ENCODE data around the gene GLS. TPM values are rescaled to one million over a fixed set of nuclear protein-coding genes. Genes with fewer than 3 reads are reported as not detected.

GLS gene
- total RNA-seq, result 149 and 287 TPM in 2 replicates

GRCh38 chr2:190880378-190881083 is at the start of gene GLS:
TSS of gene GLS (plus strand) at chr2:190880821. CDS start at chr2:190881085, 264 bp downstream.

GRCh38 chr2:191013932-191014652 is 133.5 kb downstream of the GLS start, which contains the start of gene STAT1:
TSS of gene STAT1 (minus strand) at chr2:191014171. CDS start at chr2:191010003, 4,168 bp downstream.

Other genes with a start within 250 kb of the GLS start
- 29.4 and 43.2 TPM in 2 replicates for gene NAB1, start 231.7 kb upstream of the GLS start, total RNA-seq
- 36.5 and 46.3 TPM in 2 replicates for gene STAT1, start 133.3 kb downstream of the GLS start, total RNA-seq